GM12878 (cell line): ENCODE data around the gene PPP2R5C. TPM values are rescaled to one million over a fixed set of nuclear protein-coding genes. Genes with fewer than 3 reads are reported as not detected.

Experiments
- ATAC-seq: fragments of 200-7000 bp; cut with Tn5 transposase; 3 replicates; pipeline ENCODE4 v1.9.1; 2020; ENCODE audit warnings: mild to moderate bottlenecking, moderate library complexity
- BruUV-seq: library from RNA; stranded (reverse); fragments of 400-500 nt; replicated peaks from 2 replicates; lab custom pipeline; 2021; lab: Mats Ljungman, UMichigan
- CTCF ChIA-PET: fragments of 300-600 bp; sonication (Branson Sonifier 250); formaldehyde crosslinking; extraction: SDS; loops from one replicate; lab custom pipeline; 2021; ENCODE audit warnings: inconsistent platforms; lab: Yijun Ruan, JAX
- POLR2A ChIA-PET: fragments of 350-600 bp; formaldehyde crosslinking; extraction: SDS; loops from one replicate; lab custom pipeline; 2021; ENCODE audit warnings: inconsistent platforms; lab: Charles Lee
- RAD21 ChIA-PET: fragments of 300-600 bp; sonication (Branson Sonifier 250); formaldehyde crosslinking; loops from one replicate; lab custom pipeline; 2023; ENCODE audit warnings: antibody characterized with exemption; ENCODE audit not compliant: unreplicated experiment; lab: Charles Lee
- SMC1A ChIA-PET: fragments of 300-600 bp; sonication (Branson Sonifier 250); formaldehyde crosslinking; loops from one replicate; lab custom pipeline; 2023; ENCODE audit not compliant: unreplicated experiment, uncharacterized antibody; lab: Charles Lee
- DNase-seq: peaks from one replicate; pipeline ENCODE4 v3.0.0-alpha.2; 2011; ENCODE audit warnings: low read depth, low spot score
- FAIRE-seq: peaks from 3 replicates; lab custom pipeline; 2011; peaks lifted over from hg19 to GRCh38; lab: Jason Lieb, UNC
- H2AFZ ChIP-seq: 2 replicates; pipeline ENCODE4 v1.6.0; 2011; ENCODE audit warnings: low read depth, low read length, control low read depth; ENCODE audit not compliant: control insufficient read depth
- H3K27ac ChIP-seq: 2 replicates; pipeline ENCODE4 v1.5.1; 2011; ENCODE audit warnings: control low read depth; ENCODE audit not compliant: control insufficient read depth, insufficient read depth
- H3K27me3 ChIP-seq, 2 experiments: replicated peaks in 1 of 2; 2 replicates each; pipeline versions ENCODE4 v1.6.0 to v1.6.1; 2011; ENCODE audit warnings: low read length in 1 of 2; ENCODE audit not compliant: control insufficient read depth in 2 of 2, insufficient read depth in 2 of 2
- H3K36me3 ChIP-seq, 2 experiments: 2 replicates each; pipeline ENCODE4 v1.5.1; 2011; ENCODE audit warnings: low read length in 1 of 2; ENCODE audit not compliant: control insufficient read depth in 2 of 2, insufficient read depth in 2 of 2
- H3K4me1 ChIP-seq: 2 replicates; pipeline ENCODE4 v1.6.1; 2011; ENCODE audit warnings: mild to moderate bottlenecking, low read length, moderate library complexity, mixed read lengths; ENCODE audit not compliant: control insufficient read depth, insufficient read depth
- H3K4me2 ChIP-seq: 2 replicates; pipeline ENCODE4 v1.6.0; 2011; ENCODE audit warnings: control low read depth; ENCODE audit not compliant: control insufficient read depth, insufficient read depth
- H3K4me3 ChIP-seq: fragments of 200-600 bp; sonication (generic); 2 replicates; pipeline ENCODE4 v1.5.1; 2016
- H3K79me2 ChIP-seq: 2 replicates; pipeline ENCODE4 v1.6.0; 2011; ENCODE audit warnings: low read length; ENCODE audit not compliant: control insufficient read depth, insufficient read depth
- H3K9ac ChIP-seq: 2 replicates; pipeline ENCODE4 v1.8.0; 2011; ENCODE audit warnings: low read length, control low read depth, mixed read lengths; ENCODE audit not compliant: control insufficient read depth, insufficient read depth
- H3K9me3 ChIP-seq: replicated peaks from 3 replicates; pipeline ENCODE4 v1.5.1; 2011; ENCODE audit warnings: mild to moderate bottlenecking, low read length; ENCODE audit not compliant: control insufficient read depth, insufficient read depth
- H4K20me1 ChIP-seq: 2 replicates; pipeline ENCODE4 v1.6.0; 2011; ENCODE audit not compliant: control insufficient read depth, insufficient read depth
- BMI1 ChIP-seq: fragments of 450-650 bp; IDR thresholded peaks from 2 replicates; pipeline ENCODE4 v1.6.1; 2016; ENCODE audit warnings: mild to moderate bottlenecking, moderate library complexity, borderline replicate concordance
- BRCA1 ChIP-seq: IDR thresholded peaks from 2 replicates; pipeline ENCODE4 v1.6.1; 2011; ENCODE audit warnings: low read depth, low read length, improper control_type of control experiment
- CBFB ChIP-seq: IDR thresholded peaks from 2 replicates; pipeline ENCODE4 v1.6.1; 2016; ENCODE audit warnings: antibody characterized with exemption, low read depth
- CEBPB ChIP-seq, 2 experiments: fragments of 150-350 bp in 1 of 2; IDR thresholded peaks; 2 replicates each; pipeline ENCODE4 v1.6.1; 2012 to 2014; ENCODE audit warnings: low read depth in 2 of 2, low read length in 2 of 2, borderline replicate concordance in 1 of 2, inconsistent platforms in 1 of 2
- CREM ChIP-seq: IDR thresholded peaks from 2 replicates; pipeline ENCODE4 v1.6.1; 2014; ENCODE audit warnings: antibody characterized with exemption, low read depth
- EED ChIP-seq: sonication (generic); IDR thresholded peaks from 2 replicates; pipeline ENCODE4 v1.6.1; 2016; ENCODE audit warnings: antibody characterized with exemption, low read depth
- ETV6 ChIP-seq, 2 experiments: fragments of 450-650 bp in 1 of 2; IDR thresholded peaks in 1 of 2; conservative IDR thresholded peaks in 1 of 2; 2 replicates each; pipeline ENCODE4 v1.6.1; 2014; ENCODE audit warnings: antibody characterized with exemption in 1 of 2, borderline replicate concordance in 1 of 2, low read depth in 1 of 2, mild to moderate bottlenecking in 1 of 2, moderate library complexity in 1 of 2
- NFIC ChIP-seq: IDR thresholded peaks from 2 replicates; pipeline ENCODE4 v1.6.1; 2012; ENCODE audit warnings: low read depth, mild to moderate bottlenecking, inconsistent platforms, low read length, moderate library complexity
- SREBF1 ChIP-seq: IDR thresholded peaks from 2 replicates; pipeline ENCODE4 v1.6.1; 2012; ENCODE audit warnings: mild to moderate bottlenecking, low read length
- YY1 ChIP-seq: IDR thresholded peaks from 2 replicates; pipeline ENCODE4 v1.6.1; 2011; ENCODE audit warnings: low read depth, mild to moderate bottlenecking, low read length
- ZSCAN29 ChIP-seq: fragments of 450-650 bp; IDR thresholded peaks from 2 replicates; pipeline ENCODE4 v1.6.1; 2017; ENCODE audit warnings: mild to moderate bottlenecking, moderate library complexity
- WGBS: methylation state at CpG from one replicate; pipeline ENCODE4 v1.1.6; 2016; ENCODE audit warnings: low lambda C conversion rate; ENCODE audit not compliant: insufficient replicate concordance, insufficient coverage; ENCODE audit errors: missing lambda C conversion rate; 5-methylcytosine and 5-hydroxymethylcytosine counted together
- in situ Hi-C: fragments of 300-500 bp; cut with MboI; formaldehyde crosslinking; loops from 9 replicates; pipeline ENCODE4 v1.14.3; 2018; ENCODE audit warnings: mixed read lengths
- intact Hi-C: fragments of 100-400 bp; cut with micrococcal nuclease; formaldehyde crosslinking; loops from one replicate; pipeline ENCODE4 v1.14.2; 2022; ENCODE audit not compliant: unreplicated experiment
- polyA plus RNA-seq, 11 experiments: library from polyadenylated mRNA; depleted of rRNA in 4 of 11; unstranded in 6 of 11; stranded (reverse) in 5 of 11; fragments of >200 nt; fragmentation: Nextera tagmentation in 4 of 11; fragmentation: Illumina TruSeq in 1 of 11; extraction: Ambion mirVana in 4 of 11; extraction: Trizol in 1 of 11; gene quantifications; 1 replicate in 1 of 11; 2 replicates in 10 of 11; pipeline versions ENCODE4 v1.2.1 to v1.2.3, GENCODE V29; 2011 to 2016; ENCODE audit warnings: inconsistent platforms in 2 of 11, missing spikeins in 2 of 11, low read depth in 1 of 11
- total RNA-seq, 4 experiments: library from RNA; depleted of rRNA in 3 of 4; stranded (reverse); fragments of >200 nt in 3 of 4; fragmentation: Illumina TruSeq in 1 of 4; extraction: Trizol in 1 of 4; gene quantifications; 2 replicates each; pipeline versions ENCODE4 v1.2.1 to v1.2.3, GENCODE V29; 2013 to 2021
- TF ChIP-seq, protein P1 (sequence below): fragments of 450-650 bp; formaldehyde crosslinking; IDR thresholded peaks from 2 replicates; pipeline ENCODE4 v1.4.0; 2020; ENCODE audit warnings: mild to moderate bottlenecking, moderate library complexity

The PPP2R5C gene
- total and polyA plus RNA-seq, 10 of the 15 experiments (the other 5 are each of a cell fraction or from before 2014, with no cell fraction given), result 106 to 199 (median 144) TPM

DNA sequence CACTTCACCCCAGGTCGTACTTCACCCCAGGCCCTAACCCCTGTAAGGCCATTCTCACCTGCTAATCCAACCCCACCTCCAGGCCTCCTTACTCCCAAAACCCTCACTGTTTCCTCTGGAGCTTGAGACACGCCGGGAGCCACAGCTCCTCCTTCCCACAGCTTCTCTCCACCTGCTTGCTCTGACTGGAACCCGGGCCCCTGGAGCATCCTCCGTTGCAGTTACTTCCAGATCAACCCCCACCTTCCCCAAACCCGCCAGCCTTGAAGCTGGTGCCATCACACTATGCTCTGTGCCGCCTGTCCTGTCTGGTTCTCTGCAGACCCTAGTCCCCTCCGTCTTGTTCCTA, 34.6 kb upstream of the PPP2R5C start:
- no peak overlapping the region for H3K4me2 ChIP-seq
- no peak for TF ChIP-seq BRCA1
- no peak for TF ChIP-seq EED
- no peak for TF ChIP-seq SREBF1
- TF ChIP-seq CREM, result no peak
- no peak for TF ChIP-seq BMI1
- TF ChIP-seq CEBPB (IDR thresholded peaks at IDR 0.05; ENCODE audit: borderline replicate concordance in 1 of 2, low read depth in 2 of 2, low read length in 2 of 2), result no peak
- no peak for TF ChIP-seq CBFB
- no peak for TF ChIP-seq NFIC
- TF ChIP-seq ZSCAN29, result no peak
- TF ChIP-seq, protein P1, sequence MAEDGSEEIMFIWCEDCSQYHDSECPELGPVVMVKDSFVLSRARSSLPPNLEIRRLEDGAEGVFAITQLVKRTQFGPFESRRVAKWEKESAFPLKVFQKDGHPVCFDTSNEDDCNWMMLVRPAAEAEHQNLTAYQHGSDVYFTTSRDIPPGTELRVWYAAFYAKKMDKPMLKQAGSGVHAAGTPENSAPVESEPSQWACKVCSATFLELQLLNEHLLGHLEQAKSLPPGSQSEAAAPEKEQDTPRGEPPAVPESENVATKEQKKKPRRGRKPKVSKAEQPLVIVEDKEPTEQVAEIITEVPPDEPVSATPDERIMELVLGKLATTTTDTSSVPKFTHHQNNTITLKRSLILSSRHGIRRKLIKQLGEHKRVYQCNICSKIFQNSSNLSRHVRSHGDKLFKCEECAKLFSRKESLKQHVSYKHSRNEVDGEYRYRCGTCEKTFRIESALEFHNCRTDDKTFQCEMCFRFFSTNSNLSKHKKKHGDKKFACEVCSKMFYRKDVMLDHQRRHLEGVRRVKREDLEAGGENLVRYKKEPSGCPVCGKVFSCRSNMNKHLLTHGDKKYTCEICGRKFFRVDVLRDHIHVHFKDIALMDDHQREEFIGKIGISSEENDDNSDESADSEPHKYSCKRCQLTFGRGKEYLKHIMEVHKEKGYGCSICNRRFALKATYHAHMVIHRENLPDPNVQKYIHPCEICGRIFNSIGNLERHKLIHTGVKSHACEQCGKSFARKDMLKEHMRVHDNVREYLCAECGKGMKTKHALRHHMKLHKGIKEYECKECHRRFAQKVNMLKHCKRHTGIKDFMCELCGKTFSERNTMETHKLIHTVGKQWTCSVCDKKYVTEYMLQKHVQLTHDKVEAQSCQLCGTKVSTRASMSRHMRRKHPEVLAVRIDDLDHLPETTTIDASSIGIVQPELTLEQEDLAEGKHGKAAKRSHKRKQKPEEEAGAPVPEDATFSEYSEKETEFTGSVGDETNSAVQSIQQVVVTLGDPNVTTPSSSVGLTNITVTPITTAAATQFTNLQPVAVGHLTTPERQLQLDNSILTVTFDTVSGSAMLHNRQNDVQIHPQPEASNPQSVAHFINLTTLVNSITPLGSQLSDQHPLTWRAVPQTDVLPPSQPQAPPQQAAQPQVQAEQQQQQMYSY (CRISPR knock-in tag), result no peak
- no peak for TF ChIP-seq ETV6 (conservative IDR thresholded peaks at IDR 0.05 in 1 of 2, IDR thresholded peaks at IDR 0.05 in 1 of 2; ENCODE audit: borderline replicate concordance in 1 of 2, low read depth in 1 of 2)
- TF ChIP-seq YY1, result no peak
- TF ChIP-seq, all 136 proteins: peak for 0
- H4K20me1 ChIP-seq, result no peaks in the 10 kb centered on the region
- no peaks in the 10 kb centered on the region for H3K79me2 ChIP-seq
- BruUV-seq, result no TSS peak
- no peak overlapping the region for H3K4me3 ChIP-seq
- ChIA-PET RAD21 (no interaction called here), CTCF (interaction anchor here (1.0 kb wide), 1 partner anchor 100 kb away, joined by 5 read pairs; no protein-coding TSS in a partner anchor), POLR2A (no interaction called here), SMC1A (interaction anchor here (1.3 kb wide), 1 partner anchor 20 kb away, joined by 4 read pairs; no protein-coding TSS in a partner anchor)
- ATAC-seq (no peak), DNase-seq (no peak), FAIRE-seq (no peak)
- intact Hi-C loops (no loop called here), in situ Hi-C loops (no loop called here)
- no peaks in the 10 kb centered on the region; the same call in 2 of the 3 replicates for H3K9me3 ChIP-seq
- peaks cover 11% of the 10 kb centered on the region for H3K4me1 ChIP-seq
- H3K27ac ChIP-seq, result no peak overlapping the region
- no peaks in the 10 kb centered on the region; a peak in 1 of 4 replicates for H3K27me3 ChIP-seq
- WGBS, result 38% methylated on average over 8 of the region's 8 CpGs
- no peak overlapping the region for H2AFZ ChIP-seq
- no peak overlapping the region for H3K9ac ChIP-seq
- no peaks in the 10 kb centered on the region for H3K36me3 ChIP-seq
